OCI-LY7 (cell line): ENCODE measurements around the gene WT1. TPM values are rescaled to one million over a fixed set of nuclear protein-coding genes. Genes with fewer than 3 reads are reported as not detected.

Experiments used
- BruUV-seq: library from RNA; stranded (reverse); fragments of 400-500 nt; replicated peaks from 2 replicates; lab custom pipeline; 2021; lab: Mats Ljungman, UMichigan
- CTCF ChIA-PET: fragments of 300-600 bp; sonication (Branson Sonifier 250); formaldehyde crosslinking; loops from one replicate; lab custom pipeline; 2022; ENCODE audit warnings: antibody characterized with exemption; ENCODE audit not compliant: unreplicated experiment; lab: Charles Lee
- POLR2A ChIA-PET: fragments of 300-600 bp; sonication (Branson Sonifier 250); formaldehyde crosslinking; loops from one replicate; lab custom pipeline; 2022; ENCODE audit warnings: antibody characterized with exemption; lab: Charles Lee
- DNase-seq: peaks from one replicate; pipeline ENCODE4 v3.0.0-alpha.2; 2015; ENCODE audit warnings: low spot score
- H2AFZ ChIP-seq: fragments of 200-600 bp; sonication (generic), shearing (Covaris generic); 2 replicates; pipeline ENCODE4 v1.6.1; 2014; ENCODE audit warnings: mild to moderate bottlenecking, antibody characterized with exemption, low read length, moderate library complexity
- H3K27ac ChIP-seq: fragments of 200-600 bp; sonication (generic); 2 replicates; pipeline ENCODE4 v1.5.1; 2014; ENCODE audit warnings: mixed run types, low read depth, mild to moderate bottlenecking, moderate library complexity, low read length, inconsistent platforms; ENCODE audit not compliant: poor library complexity, severe bottlenecking
- H3K36me3 ChIP-seq: fragments of 200-600 bp; sonication (generic); 2 replicates; pipeline ENCODE4 v1.6.1; 2014; ENCODE audit warnings: mild to moderate bottlenecking, antibody characterized with exemption, low read length, moderate library complexity, mixed read lengths; ENCODE audit not compliant: insufficient read depth
- H3K4me1 ChIP-seq: fragments of 200-600 bp; sonication (generic); 2 replicates; pipeline ENCODE4 v1.5.1; 2014; ENCODE audit warnings: mild to moderate bottlenecking, low read length; ENCODE audit not compliant: insufficient read depth, poor library complexity, severe bottlenecking
- H3K4me2 ChIP-seq: fragments of 200-600 bp; sonication (generic); 2 replicates; pipeline ENCODE4 v1.6.1; 2014; ENCODE audit warnings: mild to moderate bottlenecking, low read length
- H3K4me3 ChIP-seq: fragments of 200-600 bp; sonication (generic); 2 replicates; pipeline ENCODE4 v1.5.1; 2014; ENCODE audit warnings: mild to moderate bottlenecking, low read depth, low read length; ENCODE audit not compliant: poor library complexity, severe bottlenecking
- H3K79me2 ChIP-seq: fragments of 200-600 bp; sonication (generic); 2 replicates; pipeline ENCODE4 v1.6.1; 2016; ENCODE audit warnings: low read depth, mild to moderate bottlenecking, low read length, moderate library complexity, mixed read lengths; ENCODE audit not compliant: insufficient read depth
- H3K9me2 ChIP-seq: fragments of 200-600 bp; sonication (generic); 2 replicates; pipeline ENCODE4 v1.6.1; 2016; ENCODE audit warnings: mild to moderate bottlenecking, low read length, mixed read lengths; ENCODE audit not compliant: insufficient read depth
- H3K9me3 ChIP-seq: fragments of 200-600 bp; sonication (generic); 2 replicates; pipeline ENCODE4 v1.6.1; 2014; ENCODE audit warnings: mild to moderate bottlenecking, mixed run types, low read length, mixed read lengths
- H4K20me1 ChIP-seq: fragments of 200-600 bp; sonication (generic); 2 replicates; pipeline ENCODE4 v1.6.1; 2014; ENCODE audit warnings: mild to moderate bottlenecking, antibody characterized with exemption, low read length, moderate library complexity, mixed read lengths; ENCODE audit not compliant: insufficient read depth
- EZH2phosphoT487 ChIP-seq: fragments of 200-600 bp; sonication (generic); IDR thresholded peaks from 2 replicates; pipeline ENCODE4 v1.6.1; 2018; ENCODE audit warnings: low read depth, borderline replicate concordance, mild to moderate bottlenecking, mixed run types, antibody characterized with exemption, low read length, moderate library complexity, mixed read lengths
- intact Hi-C: fragments of 100-400 bp; cut with micrococcal nuclease; formaldehyde crosslinking; loops from one replicate; pipeline ENCODE4 v1.10.0; 2022; ENCODE audit not compliant: unreplicated experiment
- total RNA-seq, 2 experiments: library from RNA; depleted of rRNA in 1 of 2; stranded (reverse); fragments of >200 nt in 1 of 2; shearing (Covaris generic) in 1 of 2; gene quantifications; 2 replicates each; pipeline ENCODE4 v1.2.3, GENCODE V29; 2014 to 2022
- TF ChIP-seq, protein P1 (sequence below): fragments of 200-600 bp; sonication (generic); conservative IDR thresholded peaks from 2 replicates; pipeline ENCODE4 v1.5.1; 2014; ENCODE audit warnings: mild to moderate bottlenecking, antibody characterized with exemption, low read length, moderate library complexity, mixed read lengths

Gene WT1
- total RNA-seq, 2 experiments from 2014 or later: not detected

DNA sequence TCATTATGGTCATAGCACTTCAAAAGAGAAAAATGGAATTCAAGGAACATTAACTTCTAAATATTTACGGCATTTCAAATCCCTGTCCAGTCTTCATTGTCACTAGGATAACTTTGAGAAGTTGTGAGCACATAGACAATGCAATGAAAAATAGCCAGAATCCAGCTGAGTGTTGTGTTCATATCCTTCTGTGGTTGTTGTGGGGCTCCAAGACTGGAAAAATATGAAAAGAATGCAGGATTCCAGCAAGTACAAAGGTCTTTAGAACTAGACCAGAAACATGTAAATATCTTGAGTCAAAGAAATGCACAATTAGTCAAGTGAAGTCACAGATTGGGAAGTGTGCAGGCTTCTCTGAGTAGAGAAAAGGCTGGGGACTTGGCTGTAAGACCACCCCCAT lies 68.7 kb downstream of the WT1 start:
- Histone ChIP-seq H3K9me2 (no peaks in the 10 kb centered on the region), H2AFZ (no peak overlapping the region), H3K9me3 (no peaks in the 10 kb centered on the region), H3K4me3 (no peak overlapping the region), H3K27ac (no peak overlapping the region), H3K36me3 (no peaks in the 10 kb centered on the region), H4K20me1 (no peaks in the 10 kb centered on the region), H3K4me1 (no peaks in the 10 kb centered on the region), H3K4me2 (no peak overlapping the region), H3K79me2 (no peaks in the 10 kb centered on the region)
- ChIA-PET CTCF (interaction anchor here (0.6 kb wide), 1 partner anchor 8 kb away, joined by 7 read pairs; no protein-coding TSS in a partner anchor), POLR2A (no interaction called here)
- BruUV-seq: no TSS peak
- TF ChIP-seq, protein P1, sequence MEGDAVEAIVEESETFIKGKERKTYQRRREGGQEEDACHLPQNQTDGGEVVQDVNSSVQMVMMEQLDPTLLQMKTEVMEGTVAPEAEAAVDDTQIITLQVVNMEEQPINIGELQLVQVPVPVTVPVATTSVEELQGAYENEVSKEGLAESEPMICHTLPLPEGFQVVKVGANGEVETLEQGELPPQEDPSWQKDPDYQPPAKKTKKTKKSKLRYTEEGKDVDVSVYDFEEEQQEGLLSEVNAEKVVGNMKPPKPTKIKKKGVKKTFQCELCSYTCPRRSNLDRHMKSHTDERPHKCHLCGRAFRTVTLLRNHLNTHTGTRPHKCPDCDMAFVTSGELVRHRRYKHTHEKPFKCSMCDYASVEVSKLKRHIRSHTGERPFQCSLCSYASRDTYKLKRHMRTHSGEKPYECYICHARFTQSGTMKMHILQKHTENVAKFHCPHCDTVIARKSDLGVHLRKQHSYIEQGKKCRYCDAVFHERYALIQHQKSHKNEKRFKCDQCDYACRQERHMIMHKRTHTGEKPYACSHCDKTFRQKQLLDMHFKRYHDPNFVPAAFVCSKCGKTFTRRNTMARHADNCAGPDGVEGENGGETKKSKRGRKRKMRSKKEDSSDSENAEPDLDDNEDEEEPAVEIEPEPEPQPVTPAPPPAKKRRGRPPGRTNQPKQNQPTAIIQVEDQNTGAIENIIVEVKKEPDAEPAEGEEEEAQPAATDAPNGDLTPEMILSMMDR: no peak
- no peak for TF ChIP-seq EZH2phosphoT487
- DNase-seq: no peak
- intact Hi-C loops: no loop called here

DNA sequence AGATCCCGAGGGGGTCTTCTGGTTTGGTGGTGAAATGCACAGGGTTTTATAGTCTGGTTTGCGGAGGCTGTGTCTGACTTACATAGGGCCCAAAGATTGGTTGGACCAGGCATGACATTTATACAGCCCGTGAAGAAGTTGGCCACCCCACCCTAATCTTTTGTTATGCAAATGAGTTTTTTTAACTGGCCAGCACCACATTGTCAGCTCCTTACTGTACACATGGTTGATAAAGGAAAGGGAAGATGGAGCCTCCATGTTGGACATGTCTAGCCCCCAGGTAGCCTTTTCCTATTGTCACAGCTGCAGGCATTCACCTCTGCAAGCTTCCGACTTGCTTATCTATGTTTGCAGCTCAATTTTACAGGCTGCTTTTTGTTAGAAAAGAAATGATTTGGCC lies 70.1 kb downstream of the WT1 start:
- H3K9me3 ChIP-seq: no peaks in the 10 kb centered on the region
- DNase-seq: no peak
- H3K36me3 ChIP-seq: no peaks in the 10 kb centered on the region
- H3K4me1 ChIP-seq: no peaks in the 10 kb centered on the region
- H3K4me2 ChIP-seq: no peak overlapping the region
- intact Hi-C loops: no loop called here
- TF ChIP-seq EZH2phosphoT487: no peak
- TF ChIP-seq, protein P1: no peak
- H2AFZ ChIP-seq: no peak overlapping the region
- ChIA-PET CTCF (no interaction called here), POLR2A (interaction anchor here (0.7 kb wide), 1 partner anchor 105 kb away, joined by 7 read pairs; no protein-coding TSS in a partner anchor)
- H3K4me3 ChIP-seq: no peak overlapping the region
- H3K9me2 ChIP-seq: no peaks in the 10 kb centered on the region
- no peaks in the 10 kb centered on the region for H3K79me2 ChIP-seq
- no peaks in the 10 kb centered on the region for H4K20me1 ChIP-seq
- BruUV-seq: no TSS peak
- H3K27ac ChIP-seq: no peak overlapping the region

DNA sequence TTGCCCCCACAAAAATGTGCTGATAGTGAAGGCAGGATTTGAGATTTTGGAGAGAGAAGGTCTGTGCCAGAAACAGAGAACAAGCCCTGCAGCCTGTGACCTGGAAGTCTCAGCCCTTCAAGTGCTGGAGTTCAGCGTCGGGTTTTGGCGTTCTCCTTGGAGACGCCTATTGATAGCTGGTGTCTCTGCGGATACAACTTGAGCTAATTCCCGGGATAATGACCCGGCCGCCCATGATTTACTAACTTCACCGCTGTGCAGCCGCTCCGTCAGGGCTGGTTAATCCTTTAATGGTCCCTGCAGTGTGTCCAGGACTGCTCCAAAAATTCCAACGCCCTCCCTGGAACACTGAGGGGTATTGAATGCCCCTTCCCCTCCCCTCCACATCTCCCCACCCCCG lies 76.6 kb downstream of the WT1 start:
- Histone ChIP-seq H2AFZ (no peak overlapping the region), H3K36me3 (no peaks in the 10 kb centered on the region), H3K4me2 (no peak overlapping the region), H3K4me1 (no peaks in the 10 kb centered on the region), H3K79me2 (no peaks in the 10 kb centered on the region), H3K4me3 (no peak overlapping the region), H3K9me2 (no peaks in the 10 kb centered on the region), H3K27ac (no peak overlapping the region), H4K20me1 (no peaks in the 10 kb centered on the region), H3K9me3 (no peaks in the 10 kb centered on the region)
- CTCF ChIA-PET: interaction anchor here (0.6 kb wide), 1 partner anchor 8 kb away, joined by 7 read pairs; no protein-coding TSS in a partner anchor
- intact Hi-C loops: no loop called here
- TF ChIP-seq, protein P1: no peak
- TF ChIP-seq EZH2phosphoT487: no peak
- no peak for DNase-seq
- no TSS peak for BruUV-seq
- POLR2A ChIA-PET: no interaction called here
